BJ (cell line): ENCODE measurements around the gene PLAC8. TPM values are rescaled to one million over a fixed set of nuclear protein-coding genes. Genes with fewer than 3 reads are reported as not detected.
A peak's percentile ranks its signal among the peaks of the same experiment; 100 is the strongest.

Source experiments
- CTCF ChIA-PET: fragments of 350-600 bp; formaldehyde crosslinking; extraction: SDS; loops from one replicate; lab custom pipeline; 2021; ENCODE audit warnings: antibody characterized with exemption, inconsistent platforms; lab: Yijun Ruan, JAX
- POLR2A ChIA-PET: fragments of 300-600 bp; sonication (Branson Sonifier 250); formaldehyde crosslinking; extraction: SDS; loops from one replicate; lab custom pipeline; 2021; ENCODE audit warnings: antibody characterized with exemption; lab: Charles Lee
- DNase-seq: peaks from one replicate; pipeline ENCODE4 v3.0.0-alpha.2; 2011; ENCODE audit warnings: low read depth
- H3K27me3 ChIP-seq: 2 replicates; pipeline ENCODE4 v1.6.0; 2011; ENCODE audit warnings: low read length; ENCODE audit not compliant: control insufficient read depth, insufficient read depth
- H3K36me3 ChIP-seq: 2 replicates; pipeline ENCODE4 v1.5.1; 2011; ENCODE audit warnings: low read length; ENCODE audit not compliant: control insufficient read depth, insufficient read depth
- H3K4me3 ChIP-seq: 2 replicates; pipeline ENCODE4 v1.5.1; 2011; ENCODE audit warnings: low read depth, mild to moderate bottlenecking, control low read depth, low read length
- polyA plus RNA-seq: library from polyadenylated mRNA; depleted of rRNA; stranded (reverse); fragments of >200 nt; gene quantifications from 2 replicates; pipeline ENCODE4 v1.2.3, GENCODE V29; 2011
- TF ChIP-seq, protein P1 (sequence below): IDR thresholded peaks from 2 replicates; pipeline ENCODE4 v1.5.1; 2011; ENCODE audit warnings: low read depth, mild to moderate bottlenecking, control low read depth, inconsistent platforms, low read length, moderate library complexity; ENCODE audit not compliant: insufficient read depth

PLAC8 gene
- polyA plus RNA-seq, 1 experiment = 13.7 TPM

DNA sequence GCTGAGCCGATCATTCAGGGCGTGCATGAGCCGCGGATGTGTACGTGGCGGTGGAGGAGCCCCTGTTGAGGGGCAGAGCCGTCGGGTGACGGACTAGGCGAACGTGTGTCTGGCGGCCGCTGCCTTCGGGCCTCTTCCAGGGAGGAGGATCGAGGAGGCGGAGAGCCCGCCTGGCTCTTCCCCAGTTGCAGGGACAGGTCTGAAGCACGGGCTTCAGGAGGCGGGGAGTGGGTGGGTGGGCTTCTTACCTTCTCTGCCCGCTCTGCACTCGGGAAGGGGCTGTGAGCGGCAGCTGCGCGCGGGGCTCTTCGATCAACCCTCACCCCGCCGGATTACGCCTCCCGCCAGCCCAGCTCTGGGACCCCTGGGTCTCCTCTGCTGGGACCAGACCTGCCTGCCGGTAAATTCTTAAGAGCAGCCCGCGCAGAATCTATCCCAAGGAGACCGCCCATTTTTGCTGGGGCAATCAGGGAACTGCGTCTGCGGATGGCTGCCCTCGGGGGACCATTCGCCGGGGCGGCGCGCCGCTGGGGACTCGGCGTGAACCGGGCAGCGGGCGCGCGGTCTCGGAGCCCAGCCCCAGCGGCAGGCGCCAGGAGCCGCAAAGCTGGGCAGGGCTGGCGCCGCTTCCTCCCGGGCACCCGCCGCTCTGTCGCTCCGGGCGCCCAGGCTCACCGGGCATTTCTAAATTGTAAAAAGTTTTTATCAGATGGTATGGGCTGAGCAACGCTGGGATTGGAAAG, 4.9 kb downstream of the PLAC8 start:
- POLR2A ChIA-PET = no interaction called here
- DNase-seq = no peak
- H3K27me3 ChIP-seq = no peaks in the 10 kb centered on the region
- no peaks in the 10 kb centered on the region for H3K36me3 ChIP-seq
- CTCF ChIA-PET = interaction anchor here (0.5 to 3.2 kb wide), 12 partner anchors 9 to 174 kb away, joined by 3 to 18 read pairs (median 4); partner anchors contain the start of gene COQ2
- peak overlapping the region; percentile 50 for H3K4me3 ChIP-seq
- TF ChIP-seq, protein P1, sequence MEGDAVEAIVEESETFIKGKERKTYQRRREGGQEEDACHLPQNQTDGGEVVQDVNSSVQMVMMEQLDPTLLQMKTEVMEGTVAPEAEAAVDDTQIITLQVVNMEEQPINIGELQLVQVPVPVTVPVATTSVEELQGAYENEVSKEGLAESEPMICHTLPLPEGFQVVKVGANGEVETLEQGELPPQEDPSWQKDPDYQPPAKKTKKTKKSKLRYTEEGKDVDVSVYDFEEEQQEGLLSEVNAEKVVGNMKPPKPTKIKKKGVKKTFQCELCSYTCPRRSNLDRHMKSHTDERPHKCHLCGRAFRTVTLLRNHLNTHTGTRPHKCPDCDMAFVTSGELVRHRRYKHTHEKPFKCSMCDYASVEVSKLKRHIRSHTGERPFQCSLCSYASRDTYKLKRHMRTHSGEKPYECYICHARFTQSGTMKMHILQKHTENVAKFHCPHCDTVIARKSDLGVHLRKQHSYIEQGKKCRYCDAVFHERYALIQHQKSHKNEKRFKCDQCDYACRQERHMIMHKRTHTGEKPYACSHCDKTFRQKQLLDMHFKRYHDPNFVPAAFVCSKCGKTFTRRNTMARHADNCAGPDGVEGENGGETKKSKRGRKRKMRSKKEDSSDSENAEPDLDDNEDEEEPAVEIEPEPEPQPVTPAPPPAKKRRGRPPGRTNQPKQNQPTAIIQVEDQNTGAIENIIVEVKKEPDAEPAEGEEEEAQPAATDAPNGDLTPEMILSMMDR = no peak

DNA sequence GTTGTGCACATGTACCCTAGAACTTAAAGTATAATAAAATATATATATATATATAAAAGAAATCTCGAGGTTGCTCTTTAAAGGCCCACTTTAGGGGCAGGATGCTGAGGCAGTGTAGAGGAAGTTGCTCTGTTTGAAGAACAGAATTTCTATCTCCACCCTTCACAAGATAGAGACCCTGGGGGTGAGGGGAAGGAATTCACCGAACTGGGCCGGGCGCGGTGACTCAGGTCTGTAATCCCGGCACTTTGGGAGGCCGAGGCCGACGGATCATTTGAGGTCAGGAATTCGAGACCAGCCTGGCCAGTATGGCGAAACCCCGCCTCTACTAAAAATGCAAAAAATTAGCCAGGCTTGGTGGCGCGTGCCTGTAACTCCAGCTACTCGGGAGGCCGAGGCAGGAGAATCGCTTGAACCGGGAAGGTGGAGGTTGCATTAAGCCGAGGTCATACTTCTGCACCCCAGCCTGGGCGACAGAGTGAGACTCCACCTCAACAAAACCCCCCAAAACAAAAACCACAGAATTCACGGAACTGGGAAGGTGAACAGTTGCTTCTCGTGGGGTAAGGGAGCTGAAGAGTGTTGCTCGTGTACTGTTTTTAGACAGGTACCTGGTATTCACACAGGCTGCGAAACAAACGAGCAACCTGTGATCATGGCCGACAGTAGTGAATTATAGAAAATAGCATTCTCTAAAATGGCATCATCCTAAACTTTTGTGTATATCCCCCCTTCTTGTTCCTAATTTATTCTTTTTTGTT, 6.2 kb downstream of the PLAC8 start:
- H3K27me3 ChIP-seq = no peaks in the 10 kb centered on the region
- CTCF ChIA-PET = interaction anchor here (1.2 to 1.3 kb wide), 2 partner anchors 100 to 144 kb away, joined by 3 read pairs; no protein-coding TSS in a partner anchor
- TF ChIP-seq, protein P1 = no peak
- H3K4me3 ChIP-seq = no peak overlapping the region
- H3K36me3 ChIP-seq = no peaks in the 10 kb centered on the region
- no peak for DNase-seq
- POLR2A ChIA-PET = no interaction called here

DNA sequence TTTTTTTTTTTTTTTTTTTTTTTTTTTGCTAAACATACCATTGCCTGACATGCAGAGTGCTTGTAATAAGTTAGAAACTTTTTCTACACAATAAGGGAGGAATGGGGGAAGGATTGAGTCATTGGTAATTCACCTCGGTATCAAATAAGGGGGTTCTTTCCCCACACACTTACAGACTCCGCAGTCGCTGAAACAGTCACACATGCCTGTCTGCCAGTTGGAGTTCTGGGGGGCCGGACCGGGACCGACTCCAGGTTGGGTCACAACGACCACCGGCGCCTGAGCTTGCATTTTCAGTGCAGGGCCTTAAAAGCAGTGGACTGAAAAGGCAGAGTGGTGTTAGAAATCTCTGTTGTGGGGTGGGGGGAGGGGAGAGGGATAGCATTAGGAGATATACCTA, 6.9 kb downstream of the PLAC8 start:
- no peaks in the 10 kb centered on the region for H3K27me3 ChIP-seq
- ChIA-PET POLR2A (no interaction called here), CTCF (interaction anchor here (1.2 to 1.3 kb wide), 2 partner anchors 101 to 144 kb away, joined by 3 read pairs; no protein-coding TSS in a partner anchor)
- no peak for DNase-seq
- TF ChIP-seq, protein P1 = no peak
- no peak overlapping the region for H3K4me3 ChIP-seq
- no peaks in the 10 kb centered on the region for H3K36me3 ChIP-seq

DNA sequence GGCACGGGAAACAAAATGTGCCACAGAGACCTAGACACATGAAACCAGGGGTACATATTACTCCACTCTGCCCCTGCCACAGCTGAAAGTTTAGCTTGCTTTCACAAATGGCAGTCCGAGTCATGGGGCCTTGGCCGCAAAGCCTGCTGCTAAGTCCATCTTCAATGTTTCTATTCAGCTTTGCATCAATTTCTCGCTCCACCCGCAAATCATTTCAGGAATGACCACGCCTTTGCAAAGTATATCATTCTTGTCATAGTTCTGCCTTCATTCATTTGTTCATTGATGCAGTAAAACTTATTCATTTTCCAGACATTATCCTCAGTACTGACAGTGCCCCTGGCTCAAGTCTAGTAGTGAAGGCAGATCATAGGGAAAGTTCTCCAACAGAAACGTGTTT, 9.5 kb downstream of the PLAC8 start:
- H3K36me3 ChIP-seq = no peaks in the 10 kb centered on the region
- no peak for DNase-seq
- ChIA-PET POLR2A (no interaction called here), CTCF (interaction anchor here (1.7 kb wide), 1 partner anchor 30 kb away, joined by 6 read pairs; no protein-coding TSS in a partner anchor)
- TF ChIP-seq, protein P1 = no peak
- H3K4me3 ChIP-seq = no peak overlapping the region
- no peaks in the 10 kb centered on the region for H3K27me3 ChIP-seq

DNA sequence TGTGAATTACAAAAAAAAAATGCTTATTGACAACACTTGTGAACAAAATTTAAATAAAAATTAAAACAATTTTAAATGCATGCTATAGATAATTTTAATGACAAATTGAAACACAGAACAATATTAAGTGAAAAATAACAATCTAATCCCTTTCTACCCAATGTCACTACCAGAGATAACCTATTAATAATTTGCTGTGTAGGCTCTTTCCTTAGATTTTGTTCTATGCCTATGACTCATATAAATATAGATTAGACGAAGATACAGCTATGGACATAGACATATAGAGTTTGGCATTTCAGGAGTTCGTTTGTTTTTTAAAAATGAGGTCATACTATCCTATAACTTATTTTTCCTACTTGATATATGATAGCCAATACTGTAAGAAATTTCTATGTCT, 18.1 kb downstream of the PLAC8 start:
- POLR2A ChIA-PET = interaction anchor here (0.7 kb wide), 1 partner anchor 21 kb away, joined by 3 read pairs; no protein-coding TSS in a partner anchor
- Histone ChIP-seq H3K4me3 (no peak overlapping the region), H3K27me3 (no peaks in the 10 kb centered on the region), H3K36me3 (no peaks in the 10 kb centered on the region)
- TF ChIP-seq, protein P1 = no peak
- DNase-seq = no peak
- CTCF ChIA-PET = interaction anchor here (0.7 to 1.1 kb wide), 3 partner anchors 8 to 155 kb away, joined by 3 to 4 read pairs (median 4); no protein-coding TSS in a partner anchor
